ENCODE results near the gene PDIA5. TPM values are rescaled to one million over a fixed set of nuclear protein-coding genes. Genes with fewer than 3 reads are reported as not detected.

Gene PDIA5
- total and polyA plus RNA-seq, 4 donors = 36.8 to 94.6 (median 63.3) TPM

DNA sequence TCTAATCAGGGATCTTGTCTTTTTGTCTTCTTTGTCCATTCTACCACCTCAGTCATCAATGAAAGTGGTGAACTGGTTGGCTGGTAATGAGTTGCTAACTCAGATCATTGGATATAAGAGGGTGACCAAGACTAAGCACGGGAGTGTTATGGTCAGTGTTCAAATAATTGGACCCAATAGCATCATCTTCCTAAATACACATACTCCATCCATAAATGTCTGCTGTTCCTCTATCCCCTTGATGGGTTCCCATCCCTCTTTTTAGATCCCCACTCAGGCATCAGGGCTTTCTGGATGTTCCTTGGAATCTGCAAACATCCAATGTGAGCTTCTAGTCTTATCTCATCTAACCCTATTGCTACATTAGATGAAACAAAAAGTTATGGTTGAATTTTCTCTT is 42.8 kb upstream of the PDIA5 start:
- no peaks in the 10 kb centered on the region for H3K9me3 ChIP-seq (ENCODE audit: control insufficient read depth in 4 of 4, low read length in 3 of 4)
- no peaks in the 10 kb centered on the region for H3K36me3 ChIP-seq (ENCODE audit: control insufficient read depth in 4 of 4, insufficient read depth in 3 of 4, low read depth in 1 of 4, low read length in 3 of 4)
- no peak for DNase-seq (ENCODE audit: low spot score)
- H3K4me3 ChIP-seq (ENCODE audit: low read depth in 1 of 3, low read length in 3 of 3) = no peak overlapping the region
- 89% methylated on average over 1 of the region's 1 CpG for WGBS
- H3K4me1 ChIP-seq (ENCODE audit: control insufficient read depth in 4 of 4, insufficient read depth in 4 of 4, low read length in 3 of 4) = peaks cover 14 to 25% (median 17%) of the 10 kb centered on the region in 4 donors
- no peak overlapping the region for H3K9ac ChIP-seq (ENCODE audit: low read depth in 1 of 2, low read length in 2 of 2)
- no peak overlapping the region for H3K27ac ChIP-seq (ENCODE audit: low read depth in 1 of 2, low read length in 2 of 2)
- TF ChIP-seq JUND (IDR thresholded peaks at IDR 0.05) (no peak), NR2F2 (IDR thresholded peaks at IDR 0.05) (no peak), RAD21 (IDR thresholded peaks at IDR 0.05) (no peak), HNF4G (IDR thresholded peaks at IDR 0.05) (no peak), HNF4A (conservative IDR thresholded peaks at IDR 0.05) (no peak), FOXA1 (IDR thresholded peaks at IDR 0.05) (no peak)
- H3K27me3 ChIP-seq (ENCODE audit: control insufficient read depth in 4 of 4, insufficient read depth in 4 of 4, low read length in 3 of 4) = no peaks in the 10 kb centered on the region

DNA sequence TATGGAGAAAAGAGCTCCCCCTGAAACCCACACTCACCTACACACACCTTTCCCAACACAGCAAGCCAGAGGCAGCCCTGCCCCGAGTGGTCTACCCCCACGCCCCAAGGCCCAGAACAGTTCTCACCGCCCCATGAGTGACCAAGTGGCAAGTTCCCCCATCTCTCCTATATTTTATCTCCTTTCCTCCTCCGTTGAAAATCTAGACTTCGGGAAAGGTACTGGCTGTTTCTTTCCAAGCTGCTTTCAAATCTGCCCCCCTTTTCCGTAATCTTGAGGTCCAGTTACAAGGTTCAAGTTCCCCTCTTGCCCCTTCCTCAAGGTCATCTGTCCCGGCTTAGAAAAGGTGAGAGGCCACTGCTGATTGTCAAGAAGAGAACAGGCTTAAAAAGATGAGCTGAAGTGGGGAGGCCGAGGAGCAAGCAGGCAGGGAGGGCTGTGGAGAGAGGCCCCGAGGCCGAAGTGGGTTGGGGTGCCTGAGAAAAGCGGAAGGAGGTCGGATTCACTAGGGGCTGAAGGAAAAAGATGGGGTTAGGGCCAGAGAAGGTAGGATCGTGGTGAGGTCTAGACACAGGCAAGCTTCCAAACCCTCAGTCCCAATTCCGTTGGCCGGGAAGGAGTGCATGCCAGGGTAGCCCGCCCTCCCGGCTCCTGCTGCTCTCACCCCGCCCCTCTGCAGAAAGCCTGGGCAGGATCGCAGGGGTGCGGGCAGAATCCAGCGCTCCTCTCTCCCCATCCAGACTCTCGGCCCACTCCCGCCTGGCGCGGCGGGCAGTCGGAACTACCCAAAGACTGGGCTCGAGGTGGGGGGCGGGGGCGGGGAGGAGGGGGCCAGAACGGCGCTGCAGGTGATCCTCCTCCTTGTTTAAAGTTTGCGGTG is 40.9 kb upstream of the PDIA5 start:
- no peak overlapping the region for H3K27ac ChIP-seq (ENCODE audit: low read depth in 1 of 2, low read length in 2 of 2)
- no peaks in the 10 kb centered on the region for H3K9me3 ChIP-seq (ENCODE audit: control insufficient read depth in 4 of 4, low read length in 3 of 4)
- WGBS = 32% methylated on average over 33 of the region's 33 CpGs
- H3K36me3 ChIP-seq (ENCODE audit: control insufficient read depth in 4 of 4, insufficient read depth in 3 of 4, low read depth in 1 of 4, low read length in 3 of 4) = no peaks in the 10 kb centered on the region
- no peak for TF ChIP-seq JUND (IDR thresholded peaks at IDR 0.05)
- no peak for TF ChIP-seq RAD21 (IDR thresholded peaks at IDR 0.05)
- no peak for TF ChIP-seq FOXA2 (IDR thresholded peaks at IDR 0.05)
- TF ChIP-seq, protein P1, sequence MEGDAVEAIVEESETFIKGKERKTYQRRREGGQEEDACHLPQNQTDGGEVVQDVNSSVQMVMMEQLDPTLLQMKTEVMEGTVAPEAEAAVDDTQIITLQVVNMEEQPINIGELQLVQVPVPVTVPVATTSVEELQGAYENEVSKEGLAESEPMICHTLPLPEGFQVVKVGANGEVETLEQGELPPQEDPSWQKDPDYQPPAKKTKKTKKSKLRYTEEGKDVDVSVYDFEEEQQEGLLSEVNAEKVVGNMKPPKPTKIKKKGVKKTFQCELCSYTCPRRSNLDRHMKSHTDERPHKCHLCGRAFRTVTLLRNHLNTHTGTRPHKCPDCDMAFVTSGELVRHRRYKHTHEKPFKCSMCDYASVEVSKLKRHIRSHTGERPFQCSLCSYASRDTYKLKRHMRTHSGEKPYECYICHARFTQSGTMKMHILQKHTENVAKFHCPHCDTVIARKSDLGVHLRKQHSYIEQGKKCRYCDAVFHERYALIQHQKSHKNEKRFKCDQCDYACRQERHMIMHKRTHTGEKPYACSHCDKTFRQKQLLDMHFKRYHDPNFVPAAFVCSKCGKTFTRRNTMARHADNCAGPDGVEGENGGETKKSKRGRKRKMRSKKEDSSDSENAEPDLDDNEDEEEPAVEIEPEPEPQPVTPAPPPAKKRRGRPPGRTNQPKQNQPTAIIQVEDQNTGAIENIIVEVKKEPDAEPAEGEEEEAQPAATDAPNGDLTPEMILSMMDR (IDR thresholded peaks at IDR 0.05; ENCODE audit: low read depth, low read length, missing input control) = no peak
- TF ChIP-seq TAF1 (conservative IDR thresholded peaks at IDR 0.05) = no peak
- TF ChIP-seq HNF4G (IDR thresholded peaks at IDR 0.05) = no peak
- TF ChIP-seq NR2F2 (IDR thresholded peaks at IDR 0.05) = no peak
- TF ChIP-seq RXRA (IDR thresholded peaks at IDR 0.05) = no peak
- no peak for TF ChIP-seq YY1 (IDR thresholded peaks at IDR 0.05)
- TF ChIP-seq, protein P2, sequence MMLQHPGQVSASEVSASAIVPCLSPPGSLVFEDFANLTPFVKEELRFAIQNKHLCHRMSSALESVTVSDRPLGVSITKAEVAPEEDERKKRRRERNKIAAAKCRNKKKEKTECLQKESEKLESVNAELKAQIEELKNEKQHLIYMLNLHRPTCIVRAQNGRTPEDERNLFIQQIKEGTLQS (IDR thresholded peaks at IDR 0.05) = no peak
- TF ChIP-seq SP1 (IDR thresholded peaks at IDR 0.05) = no peak
- TF ChIP-seq, protein P3, sequence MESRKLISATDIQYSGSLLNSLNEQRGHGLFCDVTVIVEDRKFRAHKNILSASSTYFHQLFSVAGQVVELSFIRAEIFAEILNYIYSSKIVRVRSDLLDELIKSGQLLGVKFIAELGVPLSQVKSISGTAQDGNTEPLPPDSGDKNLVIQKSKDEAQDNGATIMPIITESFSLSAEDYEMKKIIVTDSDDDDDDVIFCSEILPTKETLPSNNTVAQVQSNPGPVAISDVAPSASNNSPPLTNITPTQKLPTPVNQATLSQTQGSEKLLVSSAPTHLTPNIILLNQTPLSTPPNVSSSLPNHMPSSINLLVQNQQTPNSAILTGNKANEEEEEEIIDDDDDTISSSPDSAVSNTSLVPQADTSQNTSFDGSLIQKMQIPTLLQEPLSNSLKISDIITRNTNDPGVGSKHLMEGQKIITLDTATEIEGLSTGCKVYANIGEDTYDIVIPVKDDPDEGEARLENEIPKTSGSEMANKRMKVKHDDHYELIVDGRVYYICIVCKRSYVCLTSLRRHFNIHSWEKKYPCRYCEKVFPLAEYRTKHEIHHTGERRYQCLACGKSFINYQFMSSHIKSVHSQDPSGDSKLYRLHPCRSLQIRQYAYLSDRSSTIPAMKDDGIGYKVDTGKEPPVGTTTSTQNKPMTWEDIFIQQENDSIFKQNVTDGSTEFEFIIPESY (IDR thresholded peaks at IDR 0.05) = no peak
- no peak for TF ChIP-seq HNF4A (conservative IDR thresholded peaks at IDR 0.05)
- TF ChIP-seq FOXA1 (IDR thresholded peaks at IDR 0.05) = no peak
- TF ChIP-seq, protein P4, sequence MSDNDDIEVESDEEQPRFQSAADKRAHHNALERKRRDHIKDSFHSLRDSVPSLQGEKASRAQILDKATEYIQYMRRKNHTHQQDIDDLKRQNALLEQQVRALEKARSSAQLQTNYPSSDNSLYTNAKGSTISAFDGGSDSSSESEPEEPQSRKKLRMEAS (IDR thresholded peaks at IDR 0.05) = no peak
- TF ChIP-seq GABPA (IDR thresholded peaks at IDR 0.05 in 1 of 2, conservative IDR thresholded peaks at IDR 0.05 in 1 of 2) = no peak
- TF ChIP-seq, protein P5, sequence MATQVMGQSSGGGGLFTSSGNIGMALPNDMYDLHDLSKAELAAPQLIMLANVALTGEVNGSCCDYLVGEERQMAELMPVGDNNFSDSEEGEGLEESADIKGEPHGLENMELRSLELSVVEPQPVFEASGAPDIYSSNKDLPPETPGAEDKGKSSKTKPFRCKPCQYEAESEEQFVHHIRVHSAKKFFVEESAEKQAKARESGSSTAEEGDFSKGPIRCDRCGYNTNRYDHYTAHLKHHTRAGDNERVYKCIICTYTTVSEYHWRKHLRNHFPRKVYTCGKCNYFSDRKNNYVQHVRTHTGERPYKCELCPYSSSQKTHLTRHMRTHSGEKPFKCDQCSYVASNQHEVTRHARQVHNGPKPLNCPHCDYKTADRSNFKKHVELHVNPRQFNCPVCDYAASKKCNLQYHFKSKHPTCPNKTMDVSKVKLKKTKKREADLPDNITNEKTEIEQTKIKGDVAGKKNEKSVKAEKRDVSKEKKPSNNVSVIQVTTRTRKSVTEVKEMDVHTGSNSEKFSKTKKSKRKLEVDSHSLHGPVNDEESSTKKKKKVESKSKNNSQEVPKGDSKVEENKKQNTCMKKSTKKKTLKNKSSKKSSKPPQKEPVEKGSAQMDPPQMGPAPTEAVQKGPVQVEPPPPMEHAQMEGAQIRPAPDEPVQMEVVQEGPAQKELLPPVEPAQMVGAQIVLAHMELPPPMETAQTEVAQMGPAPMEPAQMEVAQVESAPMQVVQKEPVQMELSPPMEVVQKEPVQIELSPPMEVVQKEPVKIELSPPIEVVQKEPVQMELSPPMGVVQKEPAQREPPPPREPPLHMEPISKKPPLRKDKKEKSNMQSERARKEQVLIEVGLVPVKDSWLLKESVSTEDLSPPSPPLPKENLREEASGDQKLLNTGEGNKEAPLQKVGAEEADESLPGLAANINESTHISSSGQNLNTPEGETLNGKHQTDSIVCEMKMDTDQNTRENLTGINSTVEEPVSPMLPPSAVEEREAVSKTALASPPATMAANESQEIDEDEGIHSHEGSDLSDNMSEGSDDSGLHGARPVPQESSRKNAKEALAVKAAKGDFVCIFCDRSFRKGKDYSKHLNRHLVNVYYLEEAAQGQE (IDR thresholded peaks at IDR 0.05) = no peak
- TF ChIP-seq EGR1 (IDR thresholded peaks at IDR 0.05; ENCODE audit: low read depth in 2 of 2) = no peak
- H3K4me3 ChIP-seq (ENCODE audit: low read depth in 1 of 3, low read length in 3 of 3) = peak overlapping the region in 1 of 3 donors; percentile 61
- no peak for DNase-seq (ENCODE audit: low spot score)
- peaks cover 14 to 31% (median 17%) of the 10 kb centered on the region in 4 donors for H3K4me1 ChIP-seq (ENCODE audit: control insufficient read depth in 4 of 4, insufficient read depth in 4 of 4, low read length in 3 of 4)
- H3K27me3 ChIP-seq (ENCODE audit: control insufficient read depth in 4 of 4, insufficient read depth in 4 of 4, low read length in 3 of 4) = no peaks in the 10 kb centered on the region
- no peak overlapping the region for H3K9ac ChIP-seq (ENCODE audit: low read depth in 1 of 2, low read length in 2 of 2)
